Fibroblast of pulmonary artery (primary cell): Measurements from ENCODE around the gene OGDH.

ENCODE experiments used
- DNase-seq: peaks from one replicate; pipeline ENCODE4 v3.0.0-alpha.2; 2010; ENCODE audit warnings: low read depth
- H3K4me3 ChIP-seq: replicated peaks from 2 replicates; pipeline ENCODE4 v1.5.1; 2011; ENCODE audit warnings: low read depth, mild to moderate bottlenecking, control low read depth, low read length, moderate library complexity
- CTCF ChIP-seq: IDR thresholded peaks from 2 replicates; pipeline ENCODE4 v1.5.1; 2011; ENCODE audit warnings: mild to moderate bottlenecking, control low read depth, low read length, inconsistent platforms; ENCODE audit errors: missing control alignments

Gene OGDH

GRCh38 chr7:44608916-44609648 is 2.7 kb downstream of the OGDH start:
- peak; percentile 28 for DNase-seq
- no peak for TF ChIP-seq CTCF
- H3K4me3 ChIP-seq, result no peak overlapping the region

- no peak for TF ChIP-seq CTCF
- no peak overlapping the region for H3K4me3 ChIP-seq
- no peak for DNase-seq
These were observed 3.4 kb downstream of the OGDH start for GRCh38 chr7:44609829-44610228.

DNA sequence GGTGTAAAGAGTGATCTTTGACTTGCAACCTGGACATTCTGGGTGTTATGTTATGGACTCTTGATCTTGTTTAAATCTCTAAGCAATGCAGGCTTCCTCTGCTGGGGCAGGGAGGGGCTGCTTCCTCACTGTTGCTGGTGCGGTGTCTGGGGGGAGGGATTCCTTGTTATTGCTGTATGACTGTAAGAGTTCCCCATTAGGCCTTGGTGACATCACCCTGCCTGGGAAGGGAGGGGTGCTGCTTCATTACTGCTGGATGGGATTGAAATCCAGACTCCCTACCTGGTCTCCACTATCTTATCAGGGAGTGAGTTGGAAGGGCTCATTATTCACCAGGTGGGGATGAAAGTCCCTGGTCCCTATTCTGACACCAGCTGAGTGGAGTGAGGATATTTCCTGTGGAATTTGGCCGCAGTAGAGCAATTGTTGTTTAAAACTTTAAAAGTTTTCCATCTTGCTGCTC is 8.8 kb downstream of the OGDH start:
- TF ChIP-seq CTCF, result no peak
- DNase-seq, result no peak
- H3K4me3 ChIP-seq, result no peak overlapping the region

- TF ChIP-seq CTCF, result no peak
- no peak for DNase-seq
- no peak overlapping the region for H3K4me3 ChIP-seq
These were observed 9.4 kb downstream of the OGDH start for GRCh38 chr7:44615793-44616192.

- no peak for TF ChIP-seq CTCF
- H3K4me3 ChIP-seq, result no peak overlapping the region
- DNase-seq, result no peak
These were observed 10.1 kb downstream of the OGDH start for GRCh38 chr7:44616545-44616944.

- TF ChIP-seq CTCF, result no peak
- no peak for DNase-seq
- H3K4me3 ChIP-seq, result no peak overlapping the region
These were observed 10.9 kb downstream of the OGDH start for GRCh38 chr7:44617225-44617890.
